ENCODE data around the gene DHRS13.
A peak's percentile ranks its signal among the peaks of the same experiment; 100 is the strongest.
"Not testable (repeated sequence)": the region's sequence is repeated elsewhere in the genome, so short reads cannot be mapped to it uniquely, and the experiment has no call there.

The DHRS13 gene

GRCh38 chr17:28888832-28889231 lies 14.0 kb downstream of the DHRS13 start:
- Mint-ChIP-seq H3K4me3 (no peak overlapping the region), H3K27ac (no peak overlapping the region)

DNA sequence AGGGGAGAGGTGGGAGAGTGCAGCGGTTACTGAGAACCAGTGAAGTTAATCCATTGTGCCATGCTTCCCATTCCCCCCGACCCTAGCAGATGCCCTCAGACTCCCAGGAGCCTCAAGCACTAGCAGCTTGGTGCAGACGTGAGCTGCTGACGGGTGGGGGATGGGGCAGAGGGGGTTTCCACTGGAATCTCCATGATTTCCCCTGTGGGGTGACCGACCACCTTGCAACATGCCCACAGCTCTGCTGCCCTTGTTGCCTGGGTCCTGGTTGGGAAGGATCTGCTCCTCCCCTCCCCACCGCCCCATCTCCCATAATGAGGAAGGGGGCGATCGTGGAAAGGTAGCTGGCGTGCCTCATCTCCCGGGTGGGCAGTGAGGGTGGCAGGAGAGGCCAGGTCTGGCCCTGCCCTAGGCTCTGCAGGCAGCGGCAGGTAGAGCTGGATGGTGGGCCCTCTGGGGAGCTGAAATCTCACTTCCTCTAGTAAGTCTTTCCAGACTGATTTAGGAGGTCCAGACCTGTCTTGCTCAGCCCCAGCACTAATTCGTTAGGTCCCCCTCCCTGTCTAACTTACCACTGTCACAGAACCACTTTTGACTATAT lies 14.9 kb downstream of the DHRS13 start:
- Mint-ChIP-seq H3K27me3 (no peaks in the 10 kb centered on the region), H3K27ac (peak overlapping the region; percentile 11), H3K4me1 (ENCODE audit: low read depth) (peaks cover 37% of the 10 kb centered on the region), H3K9me3 (no peaks in the 10 kb centered on the region), H3K4me3 (no peak overlapping the region), H3K36me3 (ENCODE audit: low read depth) (peaks cover 54% of the 10 kb centered on the region)
- no peak for DNase-seq

More at GRCh38 chr17:28888832-28889231, 14.0 kb downstream of the DHRS13 start:
- H3K4me1 Mint-ChIP-seq (ENCODE audit: low read depth): peaks cover 45% of the 10 kb centered on the region
- DNase-seq: no peak
- no peaks in the 10 kb centered on the region for H3K9me3 Mint-ChIP-seq
- H3K27me3 Mint-ChIP-seq: no peaks in the 10 kb centered on the region
- peaks cover 54% of the 10 kb centered on the region for H3K36me3 Mint-ChIP-seq (ENCODE audit: low read depth)

DNA sequence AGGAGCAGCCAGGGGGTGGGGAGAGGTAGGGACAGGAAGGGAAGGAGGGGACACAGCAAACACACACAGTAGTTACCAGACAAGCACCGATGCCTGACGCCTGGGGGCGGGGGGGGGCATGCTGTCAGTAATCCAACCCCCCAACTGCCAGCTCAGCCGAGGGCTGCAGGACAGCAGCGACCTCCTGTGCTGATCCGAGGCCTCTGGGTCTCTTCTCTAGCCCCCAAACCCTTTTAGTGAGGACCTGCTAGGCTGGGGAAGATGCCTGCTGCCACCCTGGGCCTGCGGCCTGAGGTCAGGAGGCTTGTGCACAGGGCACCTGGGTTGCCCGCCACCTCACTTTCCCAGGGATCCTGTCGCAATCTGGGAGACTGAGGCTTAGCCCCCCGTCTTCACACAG lies 16.9 kb downstream of the DHRS13 start:
- DNase-seq: no peak
- Mint-ChIP-seq H3K9me3 (no peaks in the 10 kb centered on the region), H3K27me3 (no peaks in the 10 kb centered on the region), H3K4me1 (ENCODE audit: low read depth) (peaks cover 19% of the 10 kb centered on the region), H3K4me3 (no peak overlapping the region), H3K36me3 (ENCODE audit: low read depth) (peaks cover 57% of the 10 kb centered on the region), H3K27ac (no peak overlapping the region)

DNA sequence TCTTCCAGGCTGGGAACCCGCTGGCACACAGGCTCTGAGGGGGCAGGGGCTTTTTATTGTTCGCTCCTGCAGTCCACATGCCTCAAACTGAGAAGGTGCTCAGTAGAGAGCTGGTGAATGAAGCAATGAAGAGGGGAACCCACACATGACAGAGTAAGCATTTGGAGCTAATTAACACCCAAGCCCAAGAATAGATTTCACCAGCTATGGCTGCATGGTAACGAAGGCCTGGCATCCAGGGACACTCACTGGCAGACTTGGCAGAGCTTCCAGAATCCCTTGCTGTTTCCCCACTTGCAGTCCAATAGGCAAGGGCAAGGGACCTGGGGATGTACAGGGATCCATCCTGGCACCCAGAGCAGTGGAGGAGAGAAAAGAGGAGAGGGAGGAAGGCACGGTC lies 17.5 kb downstream of the DHRS13 start:
- H3K27me3 Mint-ChIP-seq: no peaks in the 10 kb centered on the region
- peaks cover 62% of the 10 kb centered on the region for H3K36me3 Mint-ChIP-seq (ENCODE audit: low read depth)
- no peaks in the 10 kb centered on the region for H3K9me3 Mint-ChIP-seq
- no peak for DNase-seq
- no peak overlapping the region for H3K4me3 Mint-ChIP-seq
- H3K4me1 Mint-ChIP-seq (ENCODE audit: low read depth): peaks cover 15% of the 10 kb centered on the region
- peak overlapping the region; percentile 30 for H3K27ac Mint-ChIP-seq

DNA sequence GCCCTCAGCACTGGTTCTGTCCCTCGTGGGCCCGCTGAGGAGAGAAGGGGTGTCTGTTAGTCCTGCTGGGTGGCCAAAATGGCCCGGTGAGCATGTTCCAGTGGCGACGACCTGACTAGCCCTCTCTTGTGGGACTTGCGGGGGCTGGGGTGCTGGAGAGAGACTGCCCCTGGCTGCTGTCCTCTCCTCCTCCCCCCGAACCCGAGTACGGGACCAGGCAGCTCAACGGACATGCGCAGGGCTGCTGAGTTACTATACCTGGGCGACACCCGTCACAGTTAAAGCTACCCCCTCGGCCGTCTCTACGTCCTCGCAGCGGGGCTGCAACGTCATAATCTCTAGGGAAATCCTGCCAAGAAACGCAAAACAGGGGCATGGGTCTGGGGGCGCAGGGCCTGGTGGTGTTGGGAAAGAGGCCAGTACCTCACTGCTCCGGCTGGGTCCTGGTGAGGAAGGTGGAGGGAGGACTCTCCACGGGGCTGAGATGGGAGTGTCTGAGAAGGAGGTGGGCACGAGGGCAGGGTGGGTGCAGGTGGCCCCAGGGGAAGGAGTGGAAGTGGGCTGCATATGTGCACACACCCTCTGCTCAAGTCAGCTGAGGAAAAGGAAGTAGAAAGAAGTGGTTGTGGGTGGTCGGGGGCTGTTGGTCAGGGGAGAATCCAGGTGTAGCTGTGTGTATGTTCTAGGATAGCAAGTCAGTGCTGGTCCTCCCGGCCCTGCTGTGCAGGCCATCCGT lies 18.7 kb downstream of the DHRS13 start:
- Mint-ChIP-seq H3K4me3 (no peak overlapping the region), H3K36me3 (ENCODE audit: low read depth) (peaks cover 70% of the 10 kb centered on the region), H3K27me3 (no peaks in the 10 kb centered on the region), H3K9me3 (no peaks in the 10 kb centered on the region), H3K4me1 (ENCODE audit: low read depth) (peaks cover 9% of the 10 kb centered on the region), H3K27ac (peak overlapping the region; percentile 59)
- no peak for DNase-seq

DNA sequence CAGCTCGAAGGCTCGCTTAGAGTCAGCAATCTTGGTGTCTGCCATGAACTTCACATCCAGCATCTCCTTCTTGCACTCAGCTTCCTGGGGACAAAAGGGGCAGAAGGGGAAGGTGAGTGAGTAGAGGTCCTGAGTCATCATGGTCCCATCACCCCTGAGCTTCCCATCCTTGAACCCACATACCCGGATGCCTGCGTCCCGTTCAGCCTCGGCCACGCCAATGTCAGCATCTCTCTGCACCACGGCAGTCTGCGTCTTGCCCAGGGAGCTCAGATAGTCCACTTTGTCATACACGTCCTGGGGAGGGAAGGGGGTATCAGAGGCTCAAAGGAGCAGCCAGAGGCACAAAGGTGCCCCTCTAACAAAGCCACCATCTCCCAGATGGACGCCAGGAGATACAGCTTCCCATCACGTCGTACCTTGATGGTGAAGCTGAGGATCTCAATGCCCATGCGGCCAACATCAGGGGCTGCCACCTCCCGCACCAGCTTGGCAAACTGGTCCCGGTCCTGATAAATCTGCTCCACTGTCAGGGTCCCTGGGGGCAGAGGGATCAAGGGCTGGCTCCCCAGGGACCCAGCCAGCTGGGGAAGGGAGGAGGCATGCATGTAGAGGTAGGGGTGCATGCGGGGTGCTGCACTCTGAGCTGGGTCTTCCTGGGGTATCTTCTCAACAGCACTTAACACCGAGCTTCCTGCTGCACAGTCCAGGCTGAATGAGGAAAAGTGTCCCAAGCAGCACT lies 20.6 kb downstream of the DHRS13 start:
- no peak for DNase-seq
- peaks cover 80% of the 10 kb centered on the region for H3K36me3 Mint-ChIP-seq (ENCODE audit: low read depth)

GRCh38 chr17:28881533-28882056 lies 21.3 kb downstream of the DHRS13 start:
- Mint-ChIP-seq H3K27ac (peak overlapping the region; percentile 37), H3K27me3 (no peaks in the 10 kb centered on the region), H3K4me3 (no peak overlapping the region), H3K4me1 (ENCODE audit: low read depth) (peaks cover 20% of the 10 kb centered on the region), H3K36me3 (ENCODE audit: low read depth) (peaks cover 81% of the 10 kb centered on the region), H3K9me3 (no peaks in the 10 kb centered on the region)
- no peak for DNase-seq

More for the DNA sequence above, 20.6 kb downstream of the DHRS13 start:
- Mint-ChIP-seq H3K4me3 (no peak overlapping the region), H3K9me3 (no peaks in the 10 kb centered on the region), H3K4me1 (ENCODE audit: low read depth) (peaks cover 14% of the 10 kb centered on the region), H3K27ac (peak overlapping the region; percentile 37), H3K27me3 (no peaks in the 10 kb centered on the region)

GRCh38 chr17:28880572-28880945 lies 22.3 kb downstream of the DHRS13 start:
- Mint-ChIP-seq H3K9me3 (no peaks in the 10 kb centered on the region), H3K36me3 (ENCODE audit: low read depth) (peaks cover 76% of the 10 kb centered on the region), H3K4me3 (no peak overlapping the region), H3K27ac (no peak overlapping the region), H3K27me3 (no peaks in the 10 kb centered on the region), H3K4me1 (ENCODE audit: low read depth) (peaks cover 31% of the 10 kb centered on the region)
- DNase-seq: no peak

- H3K27ac Mint-ChIP-seq: peak overlapping the region; percentile 24
- no peaks in the 10 kb centered on the region for H3K27me3 Mint-ChIP-seq
- H3K9me3 Mint-ChIP-seq: no peaks in the 10 kb centered on the region
- H3K36me3 Mint-ChIP-seq (ENCODE audit: low read depth): peaks cover 70% of the 10 kb centered on the region
- no peak overlapping the region for H3K4me3 Mint-ChIP-seq
- no peak for DNase-seq
- H3K4me1 Mint-ChIP-seq (ENCODE audit: low read depth): peaks cover 35% of the 10 kb centered on the region
Observed at GRCh38 chr17:28879886-28880571, 22.9 kb downstream of the DHRS13 start.

- Mint-ChIP-seq H3K4me3 (no peak overlapping the region), H3K4me1 (ENCODE audit: low read depth) (peaks cover 40% of the 10 kb centered on the region), H3K9me3 (no peaks in the 10 kb centered on the region), H3K27me3 (no peaks in the 10 kb centered on the region), H3K36me3 (ENCODE audit: low read depth) (peaks cover 60% of the 10 kb centered on the region), H3K27ac (no peak overlapping the region)
- DNase-seq: no peak
Observed at GRCh38 chr17:28878981-28879380, 23.9 kb downstream of the DHRS13 start.

GRCh38 chr17:28878158-28878910 lies 24.5 kb downstream of the DHRS13 start:
- Mint-ChIP-seq H3K4me3 (no peak overlapping the region), H3K27ac (peak overlapping the region; percentile 67), H3K4me1 (ENCODE audit: low read depth) (peaks cover 40% of the 10 kb centered on the region), H3K9me3 (no peaks in the 10 kb centered on the region), H3K27me3 (no peaks in the 10 kb centered on the region), H3K36me3 (ENCODE audit: low read depth) (peaks cover 56% of the 10 kb centered on the region)
- DNase-seq: no peak

GRCh38 chr17:28877150-28877711 lies 25.6 kb downstream of the DHRS13 start:
- Mint-ChIP-seq H3K4me1 (ENCODE audit: low read depth) (peaks cover 44% of the 10 kb centered on the region), H3K36me3 (ENCODE audit: low read depth) (peaks cover 45% of the 10 kb centered on the region)
- H3K27ac Mint-ChIP-seq, H3K9me3 Mint-ChIP-seq, DNase-seq, H3K4me3 Mint-ChIP-seq, H3K27me3 Mint-ChIP-seq: not testable (repeated sequence)

DNA sequence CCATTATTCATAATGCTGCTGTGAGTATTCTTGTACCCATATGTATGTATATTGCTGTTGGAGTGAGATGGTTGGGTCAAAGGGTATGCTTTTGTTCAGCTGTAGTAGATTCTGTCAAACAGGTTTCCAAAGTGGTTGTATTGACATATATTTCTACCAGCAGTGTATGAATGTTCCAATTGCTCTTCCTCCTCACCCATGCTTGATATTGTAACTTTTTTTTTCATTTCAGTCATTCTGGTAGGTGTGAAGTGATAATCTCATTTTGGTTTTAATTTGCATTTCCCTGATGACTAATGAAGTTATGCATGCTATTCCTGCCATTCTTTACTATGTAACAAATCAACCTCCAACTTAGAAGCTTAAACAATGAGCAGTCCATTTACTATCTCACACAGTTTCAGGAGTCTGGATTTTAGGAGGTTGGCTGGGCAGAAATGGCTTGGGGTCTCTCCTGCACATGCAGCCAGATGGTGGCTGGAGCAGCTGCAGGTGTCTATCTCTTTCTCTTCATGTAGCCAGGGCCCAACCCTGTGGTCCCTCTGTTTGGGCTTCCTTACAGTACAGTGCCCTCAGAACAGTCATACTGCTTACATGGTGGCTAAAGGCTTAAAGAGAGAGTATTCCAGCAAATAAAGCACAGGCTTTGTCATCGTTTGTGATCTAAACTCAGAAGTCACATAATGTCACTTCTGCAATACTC lies 26.9 kb downstream of the DHRS13 start:
- Mint-ChIP-seq H3K27ac (peak overlapping the region; percentile 90), H3K4me3 (peak overlapping the region; percentile 18), H3K9me3 (no peaks in the 10 kb centered on the region), H3K27me3 (no peaks in the 10 kb centered on the region), H3K36me3 (ENCODE audit: low read depth) (peaks cover 33% of the 10 kb centered on the region), H3K4me1 (ENCODE audit: low read depth) (peaks cover 54% of the 10 kb centered on the region)
- peak; percentile 47 for DNase-seq
